ENCODE data around the gene WFIKKN1. TPM values are rescaled to one million over a fixed set of nuclear protein-coding genes. Genes with fewer than 3 reads are reported as not detected.
A peak's percentile ranks its signal among the peaks of the same experiment; 100 is the strongest.

The WFIKKN1 gene
- total and polyA plus RNA-seq, 2 experiments from 2014 or later, result 3.5 to 6.8 TPM

DNA sequence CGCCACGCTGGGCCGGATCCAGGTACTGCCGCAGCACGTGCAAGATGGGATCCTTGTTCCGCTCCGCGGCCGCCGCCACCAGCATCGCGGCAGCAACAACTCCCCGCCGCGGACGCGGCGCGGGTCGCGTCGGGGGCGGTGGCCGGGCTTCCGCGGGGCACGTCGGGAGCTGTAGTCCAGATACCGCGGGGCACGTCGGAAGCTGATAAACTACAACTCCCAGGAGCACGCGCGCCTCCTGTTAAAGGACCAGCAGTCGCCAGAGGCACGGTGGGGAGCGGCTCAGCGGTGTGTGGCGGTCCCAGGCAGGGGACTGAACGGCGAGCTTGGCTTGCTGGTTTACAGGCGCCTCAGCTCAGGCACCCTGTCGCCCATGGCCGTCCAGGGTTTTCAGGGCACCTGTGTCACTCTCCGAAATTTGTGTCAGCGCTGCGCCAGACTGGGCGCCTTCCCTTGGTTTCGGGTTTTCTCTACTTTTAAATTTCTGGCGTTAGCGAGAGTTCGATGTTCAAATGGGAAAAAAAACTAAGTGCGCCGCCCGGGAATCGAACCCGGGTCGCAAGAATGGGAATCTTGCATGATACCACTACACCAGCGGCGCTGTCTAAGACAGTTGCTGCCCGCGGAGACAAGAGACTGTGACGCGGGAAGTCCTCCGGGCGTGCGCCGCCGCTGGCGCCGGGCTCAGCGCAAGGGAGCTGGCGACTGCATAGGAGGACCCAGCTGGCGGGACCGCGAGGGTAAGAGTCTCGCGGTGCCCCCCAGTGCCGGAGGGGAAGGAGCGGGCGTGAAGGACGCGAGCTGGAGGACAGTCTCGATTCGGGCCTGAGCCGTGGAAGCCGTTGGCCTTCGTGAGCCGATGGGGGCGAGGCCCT lies 5.7 kb downstream of the WFIKKN1 start, which contains the start of gene METTL26 (continued):
- TF ChIP-seq, protein P1, sequence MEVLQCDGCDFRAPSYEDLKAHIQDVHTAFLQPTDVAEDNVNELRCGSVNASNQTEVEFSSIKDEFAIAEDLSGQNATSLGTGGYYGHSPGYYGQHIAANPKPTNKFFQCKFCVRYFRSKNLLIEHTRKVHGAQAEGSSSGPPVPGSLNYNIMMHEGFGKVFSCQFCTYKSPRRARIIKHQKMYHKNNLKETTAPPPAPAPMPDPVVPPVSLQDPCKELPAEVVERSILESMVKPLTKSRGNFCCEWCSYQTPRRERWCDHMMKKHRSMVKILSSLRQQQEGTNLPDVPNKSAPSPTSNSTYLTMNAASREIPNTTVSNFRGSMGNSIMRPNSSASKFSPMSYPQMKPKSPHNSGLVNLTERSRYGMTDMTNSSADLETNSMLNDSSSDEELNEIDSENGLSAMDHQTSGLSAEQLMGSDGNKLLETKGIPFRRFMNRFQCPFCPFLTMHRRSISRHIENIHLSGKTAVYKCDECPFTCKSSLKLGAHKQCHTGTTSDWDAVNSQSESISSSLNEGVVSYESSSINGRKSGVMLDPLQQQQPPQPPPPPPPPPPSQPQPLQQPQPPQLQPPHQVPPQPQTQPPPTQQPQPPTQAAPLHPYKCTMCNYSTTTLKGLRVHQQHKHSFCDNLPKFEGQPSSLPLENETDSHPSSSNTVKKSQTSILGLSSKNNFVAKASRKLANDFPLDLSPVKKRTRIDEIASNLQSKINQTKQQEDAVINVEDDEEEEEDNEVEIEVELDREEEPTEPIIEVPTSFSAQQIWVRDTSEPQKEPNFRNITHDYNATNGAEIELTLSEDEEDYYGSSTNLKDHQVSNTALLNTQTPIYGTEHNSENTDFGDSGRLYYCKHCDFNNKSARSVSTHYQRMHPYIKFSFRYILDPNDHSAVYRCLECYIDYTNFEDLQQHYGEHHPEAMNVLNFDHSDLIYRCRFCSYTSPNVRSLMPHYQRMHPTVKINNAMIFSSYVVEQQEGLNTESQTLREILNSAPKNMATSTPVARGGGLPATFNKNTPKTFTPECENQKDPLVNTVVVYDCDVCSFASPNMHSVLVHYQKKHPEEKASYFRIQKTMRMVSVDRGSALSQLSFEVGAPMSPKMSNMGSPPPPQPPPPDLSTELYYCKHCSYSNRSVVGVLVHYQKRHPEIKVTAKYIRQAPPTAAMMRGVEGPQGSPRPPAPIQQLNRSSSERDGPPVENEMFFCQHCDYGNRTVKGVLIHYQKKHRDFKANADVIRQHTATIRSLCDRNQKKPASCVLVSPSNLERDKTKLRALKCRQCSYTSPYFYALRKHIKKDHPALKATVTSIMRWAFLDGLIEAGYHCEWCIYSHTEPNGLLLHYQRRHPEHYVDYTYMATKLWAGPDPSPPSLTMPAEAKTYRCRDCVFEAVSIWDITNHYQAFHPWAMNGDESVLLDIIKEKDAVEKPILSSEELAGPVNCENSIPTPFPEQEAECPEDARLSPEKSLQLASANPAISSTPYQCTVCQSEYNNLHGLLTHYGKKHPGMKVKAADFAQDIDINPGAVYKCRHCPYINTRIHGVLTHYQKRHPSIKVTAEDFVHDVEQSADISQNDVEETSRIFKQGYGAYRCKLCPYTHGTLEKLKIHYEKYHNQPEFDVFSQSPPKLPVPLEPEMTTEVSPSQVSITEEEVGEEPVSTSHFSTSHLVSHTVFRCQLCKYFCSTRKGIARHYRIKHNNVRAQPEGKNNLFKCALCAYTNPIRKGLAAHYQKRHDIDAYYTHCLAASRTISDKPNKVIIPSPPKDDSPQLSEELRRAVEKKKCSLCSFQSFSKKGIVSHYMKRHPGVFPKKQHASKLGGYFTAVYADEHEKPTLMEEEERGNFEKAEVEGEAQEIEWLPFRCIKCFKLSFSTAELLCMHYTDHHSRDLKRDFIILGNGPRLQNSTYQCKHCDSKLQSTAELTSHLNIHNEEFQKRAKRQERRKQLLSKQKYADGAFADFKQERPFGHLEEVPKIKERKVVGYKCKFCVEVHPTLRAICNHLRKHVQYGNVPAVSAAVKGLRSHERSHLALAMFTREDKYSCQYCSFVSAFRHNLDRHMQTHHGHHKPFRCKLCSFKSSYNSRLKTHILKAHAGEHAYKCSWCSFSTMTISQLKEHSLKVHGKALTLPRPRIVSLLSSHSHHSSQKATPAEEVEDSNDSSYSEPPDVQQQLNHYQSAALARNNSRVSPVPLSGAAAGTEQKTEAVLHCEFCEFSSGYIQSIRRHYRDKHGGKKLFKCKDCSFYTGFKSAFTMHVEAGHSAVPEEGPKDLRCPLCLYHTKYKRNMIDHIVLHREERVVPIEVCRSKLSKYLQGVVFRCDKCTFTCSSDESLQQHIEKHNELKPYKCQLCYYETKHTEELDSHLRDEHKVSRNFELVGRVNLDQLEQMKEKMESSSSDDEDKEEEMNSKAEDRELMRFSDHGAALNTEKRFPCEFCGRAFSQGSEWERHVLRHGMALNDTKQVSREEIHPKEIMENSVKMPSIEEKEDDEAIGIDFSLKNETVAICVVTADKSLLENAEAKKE (CRISPR knock-in tag; IDR thresholded peaks at IDR 0.05), result no peak
- TF ChIP-seq NANOG (IDR thresholded peaks at IDR 0.05; ENCODE audit: borderline replicate concordance), result no peak
- no peak for TF ChIP-seq ZNF114 (CRISPR knock-in tag; IDR thresholded peaks at IDR 0.05)
- TF ChIP-seq, protein P2, sequence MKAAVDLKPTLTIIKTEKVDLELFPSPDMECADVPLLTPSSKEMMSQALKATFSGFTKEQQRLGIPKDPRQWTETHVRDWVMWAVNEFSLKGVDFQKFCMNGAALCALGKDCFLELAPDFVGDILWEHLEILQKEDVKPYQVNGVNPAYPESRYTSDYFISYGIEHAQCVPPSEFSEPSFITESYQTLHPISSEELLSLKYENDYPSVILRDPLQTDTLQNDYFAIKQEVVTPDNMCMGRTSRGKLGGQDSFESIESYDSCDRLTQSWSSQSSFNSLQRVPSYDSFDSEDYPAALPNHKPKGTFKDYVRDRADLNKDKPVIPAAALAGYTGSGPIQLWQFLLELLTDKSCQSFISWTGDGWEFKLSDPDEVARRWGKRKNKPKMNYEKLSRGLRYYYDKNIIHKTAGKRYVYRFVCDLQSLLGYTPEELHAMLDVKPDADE (IDR thresholded peaks at IDR 0.05), result peak; percentile 97
- TF ChIP-seq, protein P3, sequence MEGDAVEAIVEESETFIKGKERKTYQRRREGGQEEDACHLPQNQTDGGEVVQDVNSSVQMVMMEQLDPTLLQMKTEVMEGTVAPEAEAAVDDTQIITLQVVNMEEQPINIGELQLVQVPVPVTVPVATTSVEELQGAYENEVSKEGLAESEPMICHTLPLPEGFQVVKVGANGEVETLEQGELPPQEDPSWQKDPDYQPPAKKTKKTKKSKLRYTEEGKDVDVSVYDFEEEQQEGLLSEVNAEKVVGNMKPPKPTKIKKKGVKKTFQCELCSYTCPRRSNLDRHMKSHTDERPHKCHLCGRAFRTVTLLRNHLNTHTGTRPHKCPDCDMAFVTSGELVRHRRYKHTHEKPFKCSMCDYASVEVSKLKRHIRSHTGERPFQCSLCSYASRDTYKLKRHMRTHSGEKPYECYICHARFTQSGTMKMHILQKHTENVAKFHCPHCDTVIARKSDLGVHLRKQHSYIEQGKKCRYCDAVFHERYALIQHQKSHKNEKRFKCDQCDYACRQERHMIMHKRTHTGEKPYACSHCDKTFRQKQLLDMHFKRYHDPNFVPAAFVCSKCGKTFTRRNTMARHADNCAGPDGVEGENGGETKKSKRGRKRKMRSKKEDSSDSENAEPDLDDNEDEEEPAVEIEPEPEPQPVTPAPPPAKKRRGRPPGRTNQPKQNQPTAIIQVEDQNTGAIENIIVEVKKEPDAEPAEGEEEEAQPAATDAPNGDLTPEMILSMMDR (conservative IDR thresholded peaks at IDR 0.05; ENCODE audit: low read depth in 2 of 2), result no peak

Data from GM23338 (cell line).